ENCODE measurements around the gene OR5V1. TPM values are rescaled to one million over a fixed set of nuclear protein-coding genes. Genes with fewer than 3 reads are reported as not detected.
"Not testable (repeated sequence)": the region's sequence is repeated elsewhere in the genome, so short reads cannot be mapped to it uniquely, and the experiment has no call there.

The OR5V1 gene
- total RNA-seq, 2 donors from 2014 or later = not detected

GRCh38 chr6:29388533-29388932 is 19.9 kb upstream of the OR5V1 start:
- intact Hi-C loops (cut with DNase I) = no loop called here
- H3K9ac ChIP-seq (ENCODE audit: low read depth in 2 of 2, low read length in 2 of 2) = no peak overlapping the region
- TF ChIP-seq CTCF (IDR thresholded peaks at IDR 0.05) = no peak
- DNase-seq = no peak
- H3K27ac ChIP-seq = no peak overlapping the region
- H3K4me3 ChIP-seq = no peak overlapping the region
- no peaks in the 10 kb centered on the region for H3K27me3 ChIP-seq
- no peaks in the 10 kb centered on the region for H3K36me3 ChIP-seq
- no peaks in the 10 kb centered on the region for H3K4me1 ChIP-seq
- no peaks in the 10 kb centered on the region for H3K9me3 ChIP-seq

DNA sequence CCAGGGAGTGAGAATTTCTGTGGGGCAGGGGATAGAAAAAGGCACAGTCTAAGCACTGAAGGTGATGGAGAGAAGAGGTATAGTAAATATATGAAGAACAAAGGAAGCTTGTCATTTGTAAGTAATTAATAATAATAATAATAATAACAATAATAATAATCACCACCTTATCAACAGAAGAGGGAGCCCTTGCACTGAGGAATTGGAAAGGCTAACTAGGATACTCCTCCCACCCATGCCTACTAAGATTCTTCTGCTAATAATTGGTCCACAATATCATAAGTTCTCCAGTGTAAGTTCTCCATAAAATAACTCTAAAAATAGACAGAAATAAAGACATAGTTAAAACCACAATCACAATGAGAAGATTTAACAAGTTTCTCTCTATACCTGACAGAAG is 7.3 kb upstream of the OR5V1 start:
- Histone ChIP-seq H3K27ac (no peak overlapping the region), H3K27me3 (no peaks in the 10 kb centered on the region), H3K9ac (ENCODE audit: low read depth in 2 of 2, low read length in 2 of 2) (no peak overlapping the region), H3K36me3 (no peaks in the 10 kb centered on the region), H3K4me1 (no peaks in the 10 kb centered on the region), H3K9me3 (no peaks in the 10 kb centered on the region), H3K4me3 (no peak overlapping the region)
- intact Hi-C loops (cut with DNase I) = no loop called here
- TF ChIP-seq CTCF (IDR thresholded peaks at IDR 0.05) = no peak
- DNase-seq = no peak

DNA sequence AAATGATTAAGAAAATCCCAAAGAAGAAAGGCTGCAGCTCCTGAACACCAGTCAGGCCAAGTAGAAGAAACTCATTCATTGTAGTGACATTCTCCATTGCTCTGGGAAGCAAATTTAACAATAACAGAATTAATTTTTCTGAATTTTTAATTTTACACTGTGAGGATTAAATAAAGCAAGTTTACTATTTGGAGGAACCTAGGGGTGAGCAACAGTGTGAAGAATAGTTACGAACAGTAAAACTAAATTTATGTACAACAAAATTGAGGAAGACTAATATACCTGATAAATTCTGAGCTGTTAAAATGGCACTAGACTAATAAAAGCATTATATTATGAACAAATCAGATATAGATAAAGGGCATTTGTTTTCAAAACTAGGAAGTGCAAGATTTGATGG is 6.5 kb upstream of the OR5V1 start, which contains the start of gene OR12D3:
Gene OR12D3, minus strand, starts transcription at position 101 of the 400 bp plus-strand sequence. Its CDS starts 4 bp downstream, at position 97.
- intact Hi-C loops (cut with DNase I) = no loop called here
- no peak for DNase-seq
- TF ChIP-seq CTCF (IDR thresholded peaks at IDR 0.05) = no peak

GRCh38 chr6:29355603-29356002 is 13.1 kb downstream of the OR5V1 start:
- TF ChIP-seq CTCF (IDR thresholded peaks at IDR 0.05) = no peak
- H3K9ac ChIP-seq (ENCODE audit: low read depth in 2 of 2, low read length in 2 of 2) = no peak overlapping the region
- intact Hi-C loops (cut with DNase I) = no loop called here
- H3K4me1 ChIP-seq = no peaks in the 10 kb centered on the region
- H3K9me3 ChIP-seq = no peaks in the 10 kb centered on the region
- H3K4me3 ChIP-seq = no peak overlapping the region
- H3K36me3 ChIP-seq = no peaks in the 10 kb centered on the region
- H3K27ac ChIP-seq = no peak overlapping the region
- no peaks in the 10 kb centered on the region for H3K27me3 ChIP-seq
- DNase-seq = no peak

More for the DNA sequence above, 6.5 kb upstream of the OR5V1 start, which contains the start of gene OR12D3:
- no peaks in the 10 kb centered on the region for H3K9me3 ChIP-seq
- no peak within 1 kb of the TSS for H3K9ac ChIP-seq (ENCODE audit: low read depth in 2 of 2, low read length in 2 of 2)
- no peak within 1 kb of the TSS for H3K4me3 ChIP-seq
- H3K27ac ChIP-seq = no peak within 1 kb of the TSS
- no peaks in the 10 kb centered on the region for H3K27me3 ChIP-seq
- H3K36me3 ChIP-seq = no peaks in the 10 kb centered on the region
- H3K4me1 ChIP-seq = no peaks in the 10 kb centered on the region

GRCh38 chr6:29354980-29355379 is 13.7 kb downstream of the OR5V1 start:
- Histone ChIP-seq H3K27me3 (no peaks in the 10 kb centered on the region), H3K4me3 (no peak overlapping the region), H3K9ac (ENCODE audit: low read depth in 2 of 2, low read length in 2 of 2) (no peak overlapping the region), H3K4me1 (no peaks in the 10 kb centered on the region), H3K9me3 (no peaks in the 10 kb centered on the region), H3K36me3 (no peaks in the 10 kb centered on the region), H3K27ac (no peak overlapping the region)
- no peak for DNase-seq
- intact Hi-C loops (cut with DNase I) = no loop called here
- TF ChIP-seq CTCF (IDR thresholded peaks at IDR 0.05) = no peak

DNA sequence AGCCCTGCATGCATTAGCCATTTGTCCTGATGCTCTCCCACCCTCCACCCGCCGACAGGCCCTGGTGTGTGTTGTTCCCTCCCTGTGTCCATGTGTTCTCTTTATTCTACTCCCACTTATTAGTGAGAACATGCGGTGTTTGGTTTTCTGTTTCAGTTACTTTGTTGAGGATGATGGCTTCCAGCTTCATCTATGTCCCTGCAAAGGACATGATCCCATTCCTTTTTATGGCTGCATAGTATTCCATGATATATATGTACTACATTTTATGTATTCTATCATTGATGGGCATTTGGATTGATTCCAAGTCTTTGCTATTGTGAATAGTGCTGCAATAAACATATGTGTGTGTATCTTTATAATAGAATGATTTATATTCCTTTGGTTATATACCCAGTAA is 19.3 kb downstream of the OR5V1 start:
- intact Hi-C loops (cut with DNase I) = not testable (repeated sequence)

More for the DNA sequence above, 19.3 kb downstream of the OR5V1 start:
- not testable (repeated sequence) for H3K27ac ChIP-seq; DNase-seq; H3K4me1 ChIP-seq; H3K36me3 ChIP-seq; H3K4me3 ChIP-seq; H3K9ac ChIP-seq (ENCODE audit: low read depth in 2 of 2, low read length in 2 of 2); H3K9me3 ChIP-seq; H3K27me3 ChIP-seq
